Gastroesophageal sphincter (tissue), 3 donors: Measurements from ENCODE around the gene OXSR1.

Experiments used
- POLR2AphosphoS5 ChIP-seq: sonication (generic); formaldehyde crosslinking; IDR thresholded peaks from one replicate; pipeline ENCODE4 v1.6.1; 2017; ENCODE audit warnings: antibody characterized with exemption
- TF ChIP-seq, protein P1 (sequence below), 4 experiments: fragments of 200-600 bp in 2 of 4; fragments of 450-650 bp in 2 of 4; sonication (generic) in 1 of 4; IDR thresholded peaks; one replicate each; pipeline ENCODE4 v1.5.1; 2017 to 2019; ENCODE audit warnings: antibody characterized with exemption in 4 of 4, mild to moderate bottlenecking in 2 of 4, moderate library complexity in 2 of 4

DNA sequence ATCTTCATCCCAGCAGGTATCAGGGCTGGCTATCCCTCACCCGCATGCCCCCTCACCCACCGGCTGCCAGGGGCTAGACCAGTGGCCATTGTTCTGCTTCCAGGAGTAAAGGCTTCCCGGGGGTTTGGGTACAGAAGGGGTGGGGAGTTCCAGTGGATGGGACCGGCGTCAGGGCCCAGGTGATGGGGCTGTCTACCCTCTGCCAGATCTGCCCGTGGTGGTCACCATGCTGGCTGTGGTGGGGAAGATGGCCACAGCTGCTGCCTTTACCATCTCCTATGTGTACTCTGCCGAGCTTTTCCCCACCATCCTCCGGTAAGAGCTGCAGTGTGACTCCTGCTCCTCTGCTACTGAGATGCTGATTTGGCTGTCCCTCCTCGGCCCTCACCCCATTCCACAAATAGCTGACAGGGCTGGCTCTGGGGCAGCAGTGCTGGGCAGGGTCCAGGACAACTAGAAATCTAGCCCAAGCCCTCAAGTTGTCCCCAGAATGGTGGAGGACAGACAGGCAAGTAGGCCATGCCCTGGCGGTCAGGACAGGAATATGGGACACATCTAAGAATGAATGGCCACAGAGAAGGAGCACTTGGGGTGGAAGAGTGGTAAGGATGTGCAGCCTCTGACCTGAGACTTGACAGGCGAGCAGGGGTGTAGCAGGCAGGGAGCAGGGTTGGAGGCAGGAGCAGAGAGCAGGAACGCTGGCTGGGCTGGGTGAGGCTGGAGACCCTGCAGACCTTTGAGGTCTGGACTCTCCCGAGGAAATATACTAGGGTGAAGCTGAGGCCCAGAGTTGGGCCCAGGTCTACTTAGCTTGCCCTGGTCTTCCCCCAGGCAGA is 111.0 kb downstream of the OXSR1 start:
- no peak for TF ChIP-seq POLR2AphosphoS5
- TF ChIP-seq, protein P1, sequence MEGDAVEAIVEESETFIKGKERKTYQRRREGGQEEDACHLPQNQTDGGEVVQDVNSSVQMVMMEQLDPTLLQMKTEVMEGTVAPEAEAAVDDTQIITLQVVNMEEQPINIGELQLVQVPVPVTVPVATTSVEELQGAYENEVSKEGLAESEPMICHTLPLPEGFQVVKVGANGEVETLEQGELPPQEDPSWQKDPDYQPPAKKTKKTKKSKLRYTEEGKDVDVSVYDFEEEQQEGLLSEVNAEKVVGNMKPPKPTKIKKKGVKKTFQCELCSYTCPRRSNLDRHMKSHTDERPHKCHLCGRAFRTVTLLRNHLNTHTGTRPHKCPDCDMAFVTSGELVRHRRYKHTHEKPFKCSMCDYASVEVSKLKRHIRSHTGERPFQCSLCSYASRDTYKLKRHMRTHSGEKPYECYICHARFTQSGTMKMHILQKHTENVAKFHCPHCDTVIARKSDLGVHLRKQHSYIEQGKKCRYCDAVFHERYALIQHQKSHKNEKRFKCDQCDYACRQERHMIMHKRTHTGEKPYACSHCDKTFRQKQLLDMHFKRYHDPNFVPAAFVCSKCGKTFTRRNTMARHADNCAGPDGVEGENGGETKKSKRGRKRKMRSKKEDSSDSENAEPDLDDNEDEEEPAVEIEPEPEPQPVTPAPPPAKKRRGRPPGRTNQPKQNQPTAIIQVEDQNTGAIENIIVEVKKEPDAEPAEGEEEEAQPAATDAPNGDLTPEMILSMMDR (IDR thresholded peaks at IDR 0.05), result no peak
